Coronary artery (tissue), 2 donors: ENCODE data around the gene GABBR2.

Experiments
- DNase-seq: peaks from one replicate; pipeline ENCODE4 v3.0.0-alpha.2; 2017; ENCODE audit warnings: low spot score
- H3K27ac ChIP-seq, 2 donors: fragments of 200-600 bp; sonication (generic); one replicate each; pipeline ENCODE4 v1.5.1; 2016 to 2019
- H3K4me3 ChIP-seq: fragments of 200-600 bp; sonication (generic); 2 replicates; pipeline ENCODE4 v1.5.1; 2016; ENCODE audit warnings: mild to moderate bottlenecking, moderate library complexity
- TF ChIP-seq, protein P1 (sequence below): fragments of 200-600 bp; sonication (generic); IDR thresholded peaks from one replicate; pipeline ENCODE4 v1.5.1; 2019; ENCODE audit warnings: antibody characterized with exemption

Gene GABBR2

GRCh38 chr9:98370300-98370975, 338.3 kb downstream of the GABBR2 start:
- H3K27ac ChIP-seq: no peak overlapping the region
- H3K4me3 ChIP-seq: no peak overlapping the region
- TF ChIP-seq, protein P1, sequence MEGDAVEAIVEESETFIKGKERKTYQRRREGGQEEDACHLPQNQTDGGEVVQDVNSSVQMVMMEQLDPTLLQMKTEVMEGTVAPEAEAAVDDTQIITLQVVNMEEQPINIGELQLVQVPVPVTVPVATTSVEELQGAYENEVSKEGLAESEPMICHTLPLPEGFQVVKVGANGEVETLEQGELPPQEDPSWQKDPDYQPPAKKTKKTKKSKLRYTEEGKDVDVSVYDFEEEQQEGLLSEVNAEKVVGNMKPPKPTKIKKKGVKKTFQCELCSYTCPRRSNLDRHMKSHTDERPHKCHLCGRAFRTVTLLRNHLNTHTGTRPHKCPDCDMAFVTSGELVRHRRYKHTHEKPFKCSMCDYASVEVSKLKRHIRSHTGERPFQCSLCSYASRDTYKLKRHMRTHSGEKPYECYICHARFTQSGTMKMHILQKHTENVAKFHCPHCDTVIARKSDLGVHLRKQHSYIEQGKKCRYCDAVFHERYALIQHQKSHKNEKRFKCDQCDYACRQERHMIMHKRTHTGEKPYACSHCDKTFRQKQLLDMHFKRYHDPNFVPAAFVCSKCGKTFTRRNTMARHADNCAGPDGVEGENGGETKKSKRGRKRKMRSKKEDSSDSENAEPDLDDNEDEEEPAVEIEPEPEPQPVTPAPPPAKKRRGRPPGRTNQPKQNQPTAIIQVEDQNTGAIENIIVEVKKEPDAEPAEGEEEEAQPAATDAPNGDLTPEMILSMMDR: no peak
- no peak for DNase-seq

- DNase-seq: no peak
- TF ChIP-seq, protein P1: no peak
- H3K27ac ChIP-seq: no peak overlapping the region
- no peak overlapping the region for H3K4me3 ChIP-seq
Observed at GRCh38 chr9:98369896-98370295, 338.8 kb downstream of the GABBR2 start.

DNA sequence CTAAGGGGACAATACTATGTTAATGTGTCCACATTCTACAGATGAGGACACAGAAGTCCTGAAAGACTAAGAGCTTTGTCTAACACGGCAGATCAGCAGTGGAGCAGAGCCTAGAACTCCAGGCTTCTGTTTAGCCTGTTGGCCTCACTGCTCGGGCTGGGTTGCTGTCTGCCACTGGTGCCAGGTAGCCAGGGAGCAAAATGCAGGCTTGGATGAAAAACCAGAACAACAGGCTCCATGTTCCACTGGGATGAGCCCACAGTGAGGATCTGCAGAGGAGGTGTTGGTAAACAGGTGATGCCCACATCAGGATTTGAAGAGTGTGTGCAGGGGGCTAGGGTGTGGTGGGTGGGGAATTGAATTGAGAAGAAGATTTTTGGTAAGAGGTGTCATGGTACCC, 339.3 kb downstream of the GABBR2 start:
- no peak for DNase-seq
- Histone ChIP-seq H3K4me3 (no peak overlapping the region), H3K27ac (no peak overlapping the region)

GRCh38 chr9:98369066-98369425, 339.7 kb downstream of the GABBR2 start:
- Histone ChIP-seq H3K27ac (no peak overlapping the region), H3K4me3 (no peak overlapping the region)
- TF ChIP-seq, protein P1: no peak
- no peak for DNase-seq

More for the DNA sequence above, 339.3 kb downstream of the GABBR2 start:
- TF ChIP-seq, protein P1: no peak

DNA sequence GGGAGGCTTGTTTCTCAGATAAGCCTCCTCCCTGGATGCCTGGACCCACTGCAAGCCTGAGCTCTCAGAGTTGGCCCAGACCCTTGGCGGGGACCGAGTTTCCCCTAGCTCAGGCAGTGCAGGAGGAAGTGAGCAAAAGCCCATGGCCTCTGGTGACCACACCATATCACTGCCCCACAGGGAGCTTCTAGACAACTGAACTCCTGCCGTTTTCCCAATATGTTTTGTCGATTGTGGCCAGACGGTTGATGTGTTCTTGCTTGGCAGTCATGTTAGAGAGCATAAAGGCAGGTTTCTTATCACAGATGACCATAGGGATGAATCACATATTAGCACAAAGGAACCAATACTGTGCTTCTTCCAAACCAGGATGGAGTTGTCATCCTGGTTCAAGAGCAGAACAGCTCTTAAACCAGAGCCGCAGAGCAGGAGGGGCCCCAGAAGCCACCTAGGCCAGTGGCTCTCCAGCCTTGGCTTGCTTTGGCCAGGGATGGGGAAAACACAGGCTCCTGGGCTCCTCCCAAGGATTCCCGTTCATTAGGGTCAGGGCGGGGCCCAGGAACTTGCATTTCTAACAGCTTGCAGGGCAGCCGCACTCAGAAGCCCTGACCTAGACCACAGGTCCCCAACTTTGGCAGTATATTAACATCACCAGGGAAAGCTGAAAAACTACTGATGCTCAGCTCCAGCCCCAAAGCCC, 340.2 kb downstream of the GABBR2 start:
- DNase-seq: no peak
- no peak overlapping the region for H3K4me3 ChIP-seq
- TF ChIP-seq, protein P1: no peak
- H3K27ac ChIP-seq: no peak overlapping the region

DNA sequence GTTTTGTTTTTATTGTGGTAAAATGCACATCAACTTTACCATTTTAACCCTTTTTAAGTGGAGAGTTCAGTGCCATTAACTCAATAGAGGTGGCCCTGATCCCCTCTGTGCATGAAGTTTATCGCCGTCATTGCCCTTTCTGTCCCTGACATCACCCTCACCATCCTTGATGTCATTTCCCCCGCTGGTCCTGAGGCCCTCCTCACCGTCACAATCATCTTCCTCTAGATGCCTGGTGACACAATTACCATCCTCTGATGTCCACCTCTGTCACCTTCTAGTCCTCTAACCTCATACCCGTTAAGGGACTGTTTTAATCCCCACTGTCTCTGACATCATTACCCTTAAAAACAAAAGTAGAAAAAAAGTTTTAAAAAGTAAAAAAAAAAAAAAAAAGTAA, 340.8 kb downstream of the GABBR2 start:
- H3K4me3 ChIP-seq: no peak overlapping the region
- H3K27ac ChIP-seq: no peak overlapping the region
- TF ChIP-seq, protein P1: no peak
- DNase-seq: no peak

- no peak for DNase-seq
- no peak overlapping the region for H3K4me3 ChIP-seq
- no peak overlapping the region for H3K27ac ChIP-seq
- TF ChIP-seq, protein P1: no peak
Observed at GRCh38 chr9:98367371-98367900, 341.3 kb downstream of the GABBR2 start.
